Body of pancreas (tissue), 4 donors: ENCODE measurements around the gene RPN2. TPM values are rescaled to one million over a fixed set of nuclear protein-coding genes. Genes with fewer than 3 reads are reported as not detected.
A peak's percentile ranks its signal among the peaks of the same experiment; 100 is the strongest.

Experiments
- ATAC-seq: fragments of 150-250 bp; one replicate; pipeline ENCODE4 v1.9.1; 2016
- DNase-seq, 4 donors: peaks; one replicate each; pipeline ENCODE4 v3.0.0-alpha.2; 2019
- H3K27ac ChIP-seq, 4 donors: fragments of 200-600 bp; sonication (generic); 1 replicate in 3 of 4; 2 replicates in 1 of 4; pipeline versions ENCODE4 v1.5.1 to v1.6.1; 2016 to 2019; ENCODE audit warnings: mild to moderate bottlenecking in 1 of 4, mixed read lengths in 1 of 4, moderate library complexity in 1 of 4
- H3K27me3 ChIP-seq, 2 donors: fragments of 200-600 bp; sonication (generic); one replicate each; pipeline ENCODE4 v1.6.0; 2016; ENCODE audit warnings: mild to moderate bottlenecking in 1 of 2
- H3K36me3 ChIP-seq, 2 donors: fragments of 200-600 bp; sonication (generic); replicated peaks in 1 of 2; 2 replicates each; pipeline ENCODE4 v1.5.1; 2016; ENCODE audit warnings: low read depth in 2 of 2; ENCODE audit not compliant: insufficient read depth in 1 of 2
- H3K4me1 ChIP-seq: fragments of 200-600 bp; sonication (generic); one replicate; pipeline ENCODE4 v1.6.0; 2016
- H3K4me3 ChIP-seq, 2 donors: fragments of 200-600 bp; sonication (generic); 1 replicate in 1 of 2; 2 replicates in 1 of 2; pipeline ENCODE4 v1.5.1; 2016 to 2019
- H3K9me3 ChIP-seq, 3 donors: fragments of 200-600 bp; sonication (generic); 1 replicate in 2 of 3; 2 replicates in 1 of 3; pipeline ENCODE4 v1.5.1; 2016
- POLR2A ChIP-seq, 3 donors: fragments of 450-650 bp; IDR thresholded peaks; one replicate each; pipeline ENCODE4 v1.6.1; 2016; ENCODE audit warnings: antibody characterized with exemption in 3 of 3, mild to moderate bottlenecking in 2 of 3
- WGBS, 2 donors: methylation state at CpG; one replicate each; pipeline ENCODE4 v1.1.5; 2017; 5-methylcytosine and 5-hydroxymethylcytosine counted together
- intact Hi-C: fragments of 100-400 bp; cut with DNase I; formaldehyde crosslinking; loops from one replicate; pipeline ENCODE4 v1.15.1; 2023
- total RNA-seq, 2 donors: library from RNA; depleted of rRNA; stranded (reverse); fragments of >200 nt; gene quantifications; one replicate each; pipeline ENCODE4 v1.1.0, GENCODE V29; 2016
- TF ChIP-seq, protein P1 (sequence below), 7 experiments: fragments of 450-650 bp in 4 of 7; fragments of 200-600 bp in 3 of 7; sonication (generic) in 3 of 7; IDR thresholded peaks; one replicate each; pipeline ENCODE4 v1.5.1; 2016 to 2019; ENCODE audit warnings: antibody characterized with exemption in 7 of 7

RPN2 gene
- total RNA-seq, 2 donors from 2014 or later, result 70.0 to 111 TPM

DNA sequence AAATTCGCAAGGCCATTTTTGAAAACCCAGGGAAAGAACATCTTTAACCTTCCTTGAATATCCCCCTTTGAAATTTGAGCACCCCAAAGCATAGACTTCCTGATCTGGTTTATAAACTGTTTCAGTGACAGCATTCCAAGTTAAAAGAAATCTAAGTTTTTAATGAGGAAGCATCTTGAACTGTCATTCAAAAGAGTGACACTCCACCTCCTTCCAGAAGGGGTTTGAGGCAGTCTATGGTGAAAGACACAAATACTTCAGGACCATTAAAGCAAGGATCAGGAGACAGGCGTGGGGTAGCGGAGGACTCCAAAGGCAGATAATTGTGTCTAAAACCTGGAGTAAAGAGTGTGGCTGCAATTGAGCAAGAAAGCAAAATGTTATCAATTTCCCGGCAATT, 81.8 kb downstream of the RPN2 start:
- no peaks in the 10 kb centered on the region for H3K36me3 ChIP-seq
- H3K4me1 ChIP-seq, result no peaks in the 10 kb centered on the region
- no peak for TF ChIP-seq POLR2A (IDR thresholded peaks at IDR 0.05)
- TF ChIP-seq, protein P1, sequence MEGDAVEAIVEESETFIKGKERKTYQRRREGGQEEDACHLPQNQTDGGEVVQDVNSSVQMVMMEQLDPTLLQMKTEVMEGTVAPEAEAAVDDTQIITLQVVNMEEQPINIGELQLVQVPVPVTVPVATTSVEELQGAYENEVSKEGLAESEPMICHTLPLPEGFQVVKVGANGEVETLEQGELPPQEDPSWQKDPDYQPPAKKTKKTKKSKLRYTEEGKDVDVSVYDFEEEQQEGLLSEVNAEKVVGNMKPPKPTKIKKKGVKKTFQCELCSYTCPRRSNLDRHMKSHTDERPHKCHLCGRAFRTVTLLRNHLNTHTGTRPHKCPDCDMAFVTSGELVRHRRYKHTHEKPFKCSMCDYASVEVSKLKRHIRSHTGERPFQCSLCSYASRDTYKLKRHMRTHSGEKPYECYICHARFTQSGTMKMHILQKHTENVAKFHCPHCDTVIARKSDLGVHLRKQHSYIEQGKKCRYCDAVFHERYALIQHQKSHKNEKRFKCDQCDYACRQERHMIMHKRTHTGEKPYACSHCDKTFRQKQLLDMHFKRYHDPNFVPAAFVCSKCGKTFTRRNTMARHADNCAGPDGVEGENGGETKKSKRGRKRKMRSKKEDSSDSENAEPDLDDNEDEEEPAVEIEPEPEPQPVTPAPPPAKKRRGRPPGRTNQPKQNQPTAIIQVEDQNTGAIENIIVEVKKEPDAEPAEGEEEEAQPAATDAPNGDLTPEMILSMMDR (IDR thresholded peaks at IDR 0.05), result no peak
- no peak overlapping the region for H3K27ac ChIP-seq
- intact Hi-C loops, result no loop called here
- DNase-seq (no peak), ATAC-seq (no peak)
- H3K9me3 ChIP-seq, result no peaks in the 10 kb centered on the region
- H3K4me3 ChIP-seq, result no peak overlapping the region
- 64 to 66% methylated on average over 4 of the region's 4 CpGs for WGBS, 2 donors
- H3K27me3 ChIP-seq, result no peaks in the 10 kb centered on the region

DNA sequence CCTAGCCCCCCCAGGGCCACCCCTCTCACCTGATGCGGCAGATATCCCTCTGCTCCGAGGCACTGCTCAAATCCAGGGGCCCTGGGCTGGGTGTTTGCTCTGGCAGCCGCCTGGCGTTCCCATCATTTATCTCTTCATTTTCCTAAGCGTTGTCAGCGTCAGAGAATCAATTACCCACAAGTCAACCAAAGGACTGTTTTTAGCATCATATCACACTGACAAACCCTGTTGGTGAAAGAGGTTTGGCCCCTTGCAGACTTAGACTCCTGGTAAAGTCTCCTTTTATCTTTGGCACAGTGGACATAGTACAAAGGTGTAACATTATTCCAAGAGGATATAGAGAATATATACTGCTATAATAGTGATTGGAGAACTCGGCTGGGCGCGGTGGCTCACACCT, 82.6 kb downstream of the RPN2 start, which contains the start of gene GHRH:
GHRH (minus strand) TSS at position 101 of the 400 bp plus-strand sequence. CDS start 4,925 bp downstream, outside the sequence.
- intact Hi-C loops, result no loop called here
- Histone ChIP-seq H3K27me3 (no peaks in the 10 kb centered on the region), H3K4me3 (no peak within 1 kb of the TSS), H3K27ac (no peak within 1 kb of the TSS), H3K4me1 (no peaks in the 10 kb centered on the region), H3K9me3 (no peaks in the 10 kb centered on the region), H3K36me3 (no peaks in the 10 kb centered on the region)
- 45 to 51% methylated on average over 9 of the region's 9 CpGs for WGBS, 2 donors
- ATAC-seq (no peak), DNase-seq (no peak)
- TF ChIP-seq, protein P1 (IDR thresholded peaks at IDR 0.05), result no peak
- no peak for TF ChIP-seq POLR2A (IDR thresholded peaks at IDR 0.05)

DNA sequence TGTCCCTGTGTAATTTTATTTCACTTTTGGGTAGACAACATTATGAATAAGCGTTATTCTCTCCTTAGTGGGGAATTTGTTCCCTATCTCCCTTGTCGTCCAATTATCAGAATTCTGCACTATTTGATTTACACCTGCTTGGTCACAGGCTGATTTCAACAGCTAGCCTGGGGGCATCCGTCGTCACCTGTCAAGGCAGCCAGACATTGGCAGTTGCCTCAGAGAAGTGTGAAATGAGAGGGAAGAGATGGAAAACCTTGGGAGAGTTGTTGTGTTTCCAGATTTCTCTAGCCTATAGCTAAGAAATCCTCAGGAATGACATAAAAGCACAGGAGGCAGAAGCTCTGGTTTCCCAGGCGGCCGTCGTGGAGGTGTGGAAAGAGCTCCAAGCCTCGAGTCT, 83.4 kb downstream of the RPN2 start:
- no peak for TF ChIP-seq POLR2A (IDR thresholded peaks at IDR 0.05)
- TF ChIP-seq, protein P1 (IDR thresholded peaks at IDR 0.05), result no peak
- H3K36me3 ChIP-seq, result no peaks in the 10 kb centered on the region
- H3K4me1 ChIP-seq, result no peaks in the 10 kb centered on the region
- no peak for DNase-seq
- H3K27ac ChIP-seq, result no peak overlapping the region
- no peak for ATAC-seq
- H3K4me3 ChIP-seq, result no peak overlapping the region
- WGBS, 2 donors, result 41 to 43% methylated on average over 8 of the region's 8 CpGs
- no peaks in the 10 kb centered on the region for H3K27me3 ChIP-seq
- no peaks in the 10 kb centered on the region for H3K9me3 ChIP-seq
- intact Hi-C loops, result no loop called here

DNA sequence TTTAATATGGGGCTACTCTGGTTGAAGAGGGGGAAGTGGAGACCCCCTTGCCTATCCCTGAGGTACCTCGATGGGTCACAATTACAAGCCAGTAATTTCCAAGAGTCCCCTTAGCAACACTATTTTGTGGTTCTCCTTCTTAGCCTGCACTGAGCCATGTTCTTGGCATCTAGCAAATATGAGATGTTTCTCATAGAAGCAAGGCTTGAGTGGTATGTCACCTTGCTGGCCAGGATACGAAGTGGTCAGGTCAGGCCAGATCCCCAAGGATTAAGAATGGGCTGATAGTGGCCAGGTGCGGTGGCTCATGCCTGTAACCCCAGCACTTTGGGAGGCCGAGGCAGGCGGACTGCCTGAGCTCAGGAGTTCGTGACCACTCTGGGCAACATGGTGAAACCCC, 84.6 kb downstream of the RPN2 start:
- intact Hi-C loops, result no loop called here
- Histone ChIP-seq H3K9me3 (no peaks in the 10 kb centered on the region), H3K4me3 (no peak overlapping the region), H3K36me3 (no peaks in the 10 kb centered on the region), H3K4me1 (no peaks in the 10 kb centered on the region), H3K27ac (no peak overlapping the region), H3K27me3 (no peaks in the 10 kb centered on the region)
- TF ChIP-seq POLR2A (IDR thresholded peaks at IDR 0.05), result no peak
- TF ChIP-seq, protein P1 (IDR thresholded peaks at IDR 0.05), result no peak
- 68 to 69% methylated on average over 5 to 6 of the region's 6 CpGs for WGBS, 2 donors
- no peak for ATAC-seq
- DNase-seq, result no peak

DNA sequence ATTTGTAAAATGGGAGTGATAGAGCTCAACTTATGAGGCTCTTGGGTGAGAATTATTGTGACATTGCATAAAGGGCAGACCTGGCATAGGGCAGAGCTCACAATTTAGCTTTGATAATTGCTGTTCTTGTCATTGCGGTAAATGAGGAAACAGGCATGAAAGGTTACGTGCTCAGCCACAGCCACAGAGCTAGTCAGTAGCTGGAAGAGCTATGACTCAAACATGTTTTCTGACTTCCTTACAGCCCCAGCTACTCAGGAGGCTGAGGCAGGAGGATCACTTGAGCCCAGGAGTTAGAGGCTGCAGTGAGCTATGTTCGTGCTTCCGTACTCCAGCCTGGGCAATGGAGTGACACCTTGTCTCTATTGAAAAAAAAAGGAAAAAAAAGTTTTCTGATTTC, 86.0 kb downstream of the RPN2 start:
- Histone ChIP-seq H3K4me1 (peaks cover 7% of the 10 kb centered on the region), H3K9me3 (no peaks in the 10 kb centered on the region), H3K4me3 (no peak overlapping the region), H3K27me3 (no peaks in the 10 kb centered on the region), H3K36me3 (no peaks in the 10 kb centered on the region), H3K27ac (no peak overlapping the region)
- TF ChIP-seq POLR2A (IDR thresholded peaks at IDR 0.05), result no peak
- TF ChIP-seq, protein P1 (IDR thresholded peaks at IDR 0.05), result no peak
- ATAC-seq (no peak), DNase-seq (peak in 1 of 4 donors; percentile 17)
- intact Hi-C loops, result loop anchor here (5.0 kb wide), 1 partner anchor 267 kb away; no protein-coding TSS in a partner anchor
- WGBS, 2 donors, result 87 to 98% methylated on average over 4 of the region's 4 CpGs
